LoVo (cell line): ENCODE data around the gene FPGS.
A peak's percentile ranks its signal among the peaks of the same experiment; 100 is the strongest.

Experiments used
- DNase-seq: peaks from one replicate; pipeline ENCODE4 v3.0.0-alpha.2; 2016; ENCODE audit warnings: low spot score

The FPGS gene

DNA sequence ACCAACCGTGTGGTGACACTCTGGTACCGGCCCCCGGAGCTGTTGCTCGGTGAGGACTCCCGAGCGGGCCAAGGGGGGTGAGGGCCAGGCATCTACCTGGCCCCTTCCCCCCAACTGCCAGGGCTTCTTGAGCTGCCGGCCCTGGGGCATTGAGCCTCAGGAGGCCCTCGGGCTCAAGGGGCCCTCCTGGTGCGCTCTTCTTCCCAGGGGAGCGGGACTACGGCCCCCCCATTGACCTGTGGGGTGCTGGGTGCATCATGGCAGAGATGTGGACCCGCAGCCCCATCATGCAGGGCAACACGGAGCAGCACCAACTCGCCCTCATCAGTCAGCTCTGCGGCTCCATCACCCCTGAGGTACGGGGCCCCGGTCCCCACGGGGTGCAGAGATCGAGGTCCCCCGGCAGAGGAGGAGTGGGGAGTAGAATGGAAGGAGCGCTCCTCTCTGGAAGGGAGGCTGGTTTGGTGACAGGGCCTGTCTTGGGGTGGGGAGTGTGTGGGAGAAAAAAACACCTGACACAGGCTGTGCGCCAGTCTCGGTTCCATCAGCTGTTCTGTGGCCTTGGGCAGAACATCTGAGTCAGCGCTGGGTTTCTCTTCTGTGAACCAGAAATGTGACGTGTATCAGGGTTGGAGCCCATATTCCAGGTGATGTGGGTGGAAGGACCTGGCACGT lies 14.2 kb upstream of the FPGS start:
- DNase-seq = no peak

DNA sequence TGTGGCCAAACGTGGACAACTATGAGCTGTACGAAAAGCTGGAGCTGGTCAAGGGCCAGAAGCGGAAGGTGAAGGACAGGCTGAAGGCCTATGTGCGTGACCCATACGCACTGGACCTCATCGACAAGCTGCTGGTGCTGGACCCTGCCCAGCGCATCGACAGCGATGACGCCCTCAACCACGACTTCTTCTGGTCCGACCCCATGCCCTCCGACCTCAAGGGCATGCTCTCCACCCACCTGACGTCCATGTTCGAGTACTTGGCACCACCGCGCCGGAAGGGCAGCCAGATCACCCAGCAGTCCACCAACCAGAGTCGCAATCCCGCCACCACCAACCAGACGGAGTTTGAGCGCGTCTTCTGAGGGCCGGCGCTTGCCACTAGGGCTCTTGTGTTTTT lies 13.5 kb upstream of the FPGS start:
- DNase-seq = no peak

DNA sequence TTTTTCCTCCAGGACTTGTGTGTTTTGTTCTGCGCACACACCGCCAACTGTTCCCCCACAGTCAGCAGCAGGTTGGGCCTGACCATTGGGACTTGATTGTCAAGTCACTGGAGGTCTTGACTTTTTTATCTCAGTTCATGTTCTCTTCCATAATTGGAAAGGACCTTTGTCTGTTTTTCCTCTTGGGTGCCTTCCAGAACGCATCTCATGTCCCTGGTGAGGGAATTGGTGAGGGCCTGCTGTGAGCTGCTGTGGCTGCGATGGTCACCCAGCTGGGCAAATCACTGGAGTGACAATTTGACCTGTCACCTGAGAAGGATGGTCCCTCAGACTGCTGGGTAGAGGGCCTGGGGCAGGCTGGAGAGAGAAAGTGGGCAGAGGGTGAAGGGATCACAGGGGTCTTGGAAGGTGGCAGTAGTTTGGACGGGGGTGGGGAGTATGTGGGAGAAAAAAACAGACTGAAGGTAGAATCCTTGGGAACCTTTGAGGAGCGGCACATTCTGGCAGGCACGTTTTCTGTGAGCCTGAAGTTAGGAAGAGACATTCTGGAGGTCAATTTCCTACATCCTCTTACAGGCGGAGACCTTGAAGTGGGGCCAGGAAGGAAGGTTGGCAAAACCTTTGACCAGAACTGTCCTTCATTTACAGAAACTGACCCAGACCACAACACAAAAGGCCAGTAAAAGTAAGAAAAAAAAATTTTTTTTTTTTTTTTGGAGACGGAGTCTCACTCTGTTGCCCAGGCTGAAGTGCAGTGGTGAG lies 12.4 kb upstream of the FPGS start:
- no peak for DNase-seq

DNA sequence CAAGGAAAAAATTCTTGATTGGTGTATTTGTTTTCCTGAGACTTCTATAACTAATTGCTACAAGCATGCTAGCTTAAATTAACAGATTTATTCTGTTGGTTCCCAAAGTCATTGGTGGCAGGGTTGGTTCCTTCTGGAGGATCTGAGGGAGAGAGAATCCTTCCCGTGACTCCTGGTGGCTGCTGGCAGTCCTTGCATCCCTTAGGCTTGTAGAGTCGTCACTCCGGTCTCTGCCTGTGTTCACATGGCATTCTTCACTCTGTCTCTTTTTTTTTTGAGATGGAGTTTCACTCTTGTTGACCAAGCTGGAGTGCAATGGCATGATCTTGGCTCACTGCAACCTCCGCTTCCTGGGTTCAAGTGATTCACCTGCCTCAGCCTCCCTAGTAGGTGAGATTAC lies 11.6 kb upstream of the FPGS start:
- DNase-seq = no peak

DNA sequence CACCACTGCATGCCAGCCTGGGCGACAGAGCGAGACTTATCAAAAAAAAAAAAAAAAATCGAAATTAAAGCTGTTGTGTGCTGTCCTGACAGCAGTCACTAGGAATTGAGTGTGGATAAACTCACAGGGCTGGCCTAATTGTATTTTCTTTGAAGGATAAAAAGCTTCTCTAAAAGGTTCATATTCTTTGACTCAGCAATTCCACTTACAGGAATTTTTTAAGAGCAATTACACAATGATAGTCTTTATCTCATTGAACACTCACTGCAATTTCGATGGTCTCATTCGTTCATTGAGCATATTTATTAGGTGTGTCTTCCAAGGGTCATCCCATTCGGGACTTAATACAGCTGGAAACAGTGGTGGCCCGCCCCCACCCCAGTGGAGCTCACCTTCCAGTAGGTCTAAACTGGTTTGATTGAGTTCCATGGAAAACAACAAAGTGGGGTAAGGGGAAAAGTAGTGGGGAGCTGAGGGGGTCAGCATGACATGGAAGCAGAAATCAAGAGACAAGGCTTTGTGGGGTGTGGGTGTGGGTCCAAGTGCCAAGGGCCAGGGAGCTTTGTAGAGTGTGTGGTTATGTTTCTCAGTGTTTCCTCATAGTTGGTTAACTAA lies 10.2 kb upstream of the FPGS start:
- no peak for DNase-seq

DNA sequence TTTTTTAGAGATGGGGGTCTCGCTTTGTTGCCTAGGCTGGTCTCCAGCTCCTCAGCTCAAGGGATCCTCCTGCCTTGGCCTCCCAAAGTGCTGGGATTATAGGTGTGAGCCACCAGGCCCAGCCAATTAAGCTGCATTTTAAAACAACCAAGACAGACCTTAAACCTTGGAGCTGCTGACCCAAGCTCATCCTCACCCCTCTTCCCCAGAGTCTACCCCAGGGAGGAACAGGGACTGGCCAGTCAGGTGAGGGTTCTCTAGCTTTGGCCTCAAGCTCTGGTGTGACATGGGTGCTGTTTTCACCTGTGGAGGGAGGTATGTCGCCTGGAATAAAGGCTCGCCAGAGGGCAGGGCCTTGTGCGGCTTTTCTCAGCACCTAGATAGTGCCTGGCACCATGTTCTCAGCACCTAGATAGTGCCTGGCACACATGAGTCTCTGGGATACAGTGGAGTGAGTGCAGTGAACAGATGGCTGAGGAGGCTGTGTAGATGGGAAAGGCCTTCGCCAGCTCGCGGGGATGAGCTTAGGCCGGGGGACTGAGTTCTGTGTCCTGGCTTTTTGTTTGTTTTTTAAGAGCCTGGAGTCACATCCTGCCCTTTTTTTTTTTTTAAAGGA lies 9.5 kb upstream of the FPGS start:
- DNase-seq = no peak

DNA sequence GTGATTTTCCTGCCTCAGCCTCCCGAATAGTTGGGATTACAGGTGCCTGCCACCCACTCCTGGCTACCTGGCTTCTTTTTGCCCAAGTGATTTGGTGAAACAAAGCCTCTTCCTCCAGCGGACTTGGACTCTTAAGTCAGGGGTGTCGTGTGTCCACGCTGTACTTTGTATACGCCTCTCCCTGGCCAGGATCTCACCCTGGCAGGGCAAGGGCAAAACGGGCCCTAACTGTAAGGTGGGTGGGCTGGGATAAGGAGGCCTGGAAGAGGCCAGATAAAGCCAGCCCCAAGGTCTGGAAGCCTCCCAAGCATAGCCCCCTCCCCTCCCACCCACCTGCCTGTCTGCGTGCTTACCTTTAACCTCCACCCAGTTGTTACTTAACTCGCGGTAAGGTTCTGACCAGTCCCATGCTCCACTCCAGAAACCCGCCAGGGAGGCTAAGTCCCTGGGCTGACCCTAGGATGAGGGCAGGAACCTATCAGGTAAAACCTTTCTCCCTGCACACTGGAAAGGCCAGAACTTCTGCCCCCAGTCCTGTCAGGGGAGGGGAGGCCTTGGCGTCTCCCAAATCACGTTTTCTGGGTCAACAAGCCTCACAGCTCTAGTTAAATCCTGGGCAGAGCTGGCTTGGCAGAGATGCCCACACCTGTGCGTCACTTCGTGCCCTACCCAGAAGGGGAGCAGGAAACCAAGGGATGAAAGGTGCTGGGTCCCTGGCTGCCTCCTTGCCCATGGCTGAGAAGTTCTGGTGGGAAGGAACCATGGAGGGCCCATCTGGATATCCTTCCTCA lies 8.5 kb upstream of the FPGS start:
- DNase-seq = no peak

DNA sequence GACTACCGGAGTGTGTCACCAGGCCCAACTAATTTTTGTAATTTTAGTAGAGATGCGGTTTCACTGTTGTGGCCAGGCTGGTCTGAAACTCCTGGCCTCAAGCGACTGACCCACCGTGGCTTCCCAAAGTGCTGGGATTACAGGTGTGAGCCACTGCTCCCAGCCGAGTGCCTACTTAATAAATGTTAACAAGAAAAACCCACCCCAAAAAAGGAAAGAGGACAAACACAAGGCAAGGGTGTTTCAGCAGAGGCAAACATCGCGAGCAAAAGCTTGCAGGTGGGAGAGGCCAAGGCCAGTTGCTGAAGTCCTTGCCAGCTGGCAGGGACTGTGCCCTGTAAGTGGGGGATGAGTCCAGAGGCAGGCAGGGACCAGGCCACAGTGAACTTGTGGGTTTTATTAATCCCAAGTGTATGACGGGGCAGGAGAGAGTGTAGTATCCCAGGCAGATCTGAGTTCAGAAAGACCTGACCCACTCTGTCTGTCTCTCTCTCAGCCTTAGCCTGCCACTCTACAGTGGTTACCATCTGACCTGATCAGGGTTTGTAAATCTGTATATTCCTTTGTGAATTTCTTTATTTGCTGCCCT lies 6.4 kb upstream of the FPGS start:
- no peak for DNase-seq

DNA sequence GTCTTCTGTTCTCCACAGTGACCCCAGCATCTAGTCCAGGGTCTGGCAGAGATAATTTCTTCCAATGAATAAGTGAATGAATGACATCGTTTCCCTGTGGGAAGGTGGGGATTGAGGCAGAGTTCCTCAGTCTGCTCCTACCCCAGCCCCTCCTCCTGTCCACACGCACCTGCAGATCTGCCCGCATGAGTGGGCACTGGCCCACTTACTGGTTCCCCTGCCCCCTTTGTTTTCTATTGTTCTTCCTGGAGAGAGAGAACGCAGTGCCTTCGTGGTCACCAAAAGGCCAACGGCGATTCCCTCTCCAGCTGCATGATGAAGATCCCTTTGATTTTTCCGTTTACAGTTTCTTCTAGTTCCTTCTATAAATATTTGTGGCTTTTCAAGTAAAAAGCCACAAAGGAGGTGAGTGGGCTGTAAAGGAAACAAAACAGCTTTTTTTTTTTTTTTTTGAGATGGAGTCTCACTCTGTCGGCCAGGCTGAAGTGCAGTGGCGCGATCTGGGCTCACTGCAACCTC lies 5.8 kb upstream of the FPGS start:
- DNase-seq = no peak

DNA sequence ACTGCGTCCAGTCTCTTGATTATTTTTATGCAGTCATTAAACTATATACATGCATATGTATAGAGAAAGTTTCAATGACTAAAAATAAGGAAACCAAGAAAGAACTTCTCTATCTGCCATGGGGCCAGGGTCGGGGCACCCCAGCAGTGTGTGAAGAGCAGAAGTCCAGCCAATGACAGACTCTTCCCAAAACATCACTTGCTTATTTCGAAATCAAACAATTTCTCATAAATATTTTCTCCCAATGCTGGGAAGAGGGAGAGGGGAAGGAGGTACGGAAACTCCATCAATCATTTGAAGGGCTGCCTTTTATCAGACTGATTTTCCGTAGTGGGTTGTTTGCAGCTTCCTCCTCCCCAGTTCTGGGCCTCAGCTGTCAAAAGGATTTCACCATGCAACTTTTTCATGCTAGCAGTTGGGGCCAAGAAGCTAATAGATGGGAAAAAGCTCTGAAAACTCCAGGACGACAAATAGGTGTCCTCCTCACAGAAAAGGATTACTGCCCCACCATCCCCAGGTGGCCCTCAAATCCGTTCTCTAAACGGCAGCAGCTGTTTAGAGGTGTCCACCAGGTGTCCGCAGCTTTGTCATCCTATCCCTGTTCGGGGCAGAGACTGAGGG lies 617 bp upstream of the FPGS start:
- peak; percentile 18 for DNase-seq

DNA sequence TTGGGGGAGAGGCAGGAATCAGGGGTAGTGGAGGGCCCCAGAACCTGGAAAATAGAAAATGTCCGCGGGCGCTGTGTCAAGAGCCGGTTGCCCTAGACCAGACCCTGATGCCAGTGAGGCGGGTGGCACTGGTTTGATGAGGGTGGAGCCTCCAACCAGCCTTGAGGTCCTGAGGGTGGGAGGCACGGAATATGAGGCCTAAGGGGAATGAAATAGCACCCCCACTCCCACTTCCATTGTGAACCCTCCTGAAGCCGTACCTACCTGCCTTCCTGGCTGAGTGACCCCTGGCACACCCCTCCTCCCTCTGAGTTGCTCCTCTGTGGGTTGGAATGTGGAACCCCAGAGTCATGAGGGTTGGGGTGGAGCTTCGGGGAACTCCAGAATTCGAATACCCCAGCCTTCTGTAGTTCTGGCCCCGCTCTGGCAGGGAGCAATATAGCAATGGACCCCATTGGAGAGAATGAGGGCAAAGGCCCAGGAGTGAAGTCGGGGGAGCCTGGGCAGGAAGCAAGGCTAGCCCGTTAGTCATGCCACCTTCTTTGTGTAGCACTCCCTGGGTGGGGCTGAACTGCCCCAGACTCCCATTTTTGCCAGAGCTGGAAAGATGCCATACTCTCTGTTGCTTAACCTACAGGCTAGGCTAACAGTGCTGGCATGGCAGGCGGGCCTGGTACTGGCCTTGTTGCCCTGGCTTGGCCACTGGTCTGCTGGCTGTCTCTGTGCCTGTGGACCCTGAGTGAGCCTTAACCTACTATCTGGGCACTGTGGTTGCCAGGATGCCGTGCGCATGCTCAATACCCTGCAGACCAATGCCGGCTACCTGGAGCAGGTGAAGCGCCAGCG lies 1.0 kb downstream of the FPGS start:
- peak; percentile 81 for DNase-seq

DNA sequence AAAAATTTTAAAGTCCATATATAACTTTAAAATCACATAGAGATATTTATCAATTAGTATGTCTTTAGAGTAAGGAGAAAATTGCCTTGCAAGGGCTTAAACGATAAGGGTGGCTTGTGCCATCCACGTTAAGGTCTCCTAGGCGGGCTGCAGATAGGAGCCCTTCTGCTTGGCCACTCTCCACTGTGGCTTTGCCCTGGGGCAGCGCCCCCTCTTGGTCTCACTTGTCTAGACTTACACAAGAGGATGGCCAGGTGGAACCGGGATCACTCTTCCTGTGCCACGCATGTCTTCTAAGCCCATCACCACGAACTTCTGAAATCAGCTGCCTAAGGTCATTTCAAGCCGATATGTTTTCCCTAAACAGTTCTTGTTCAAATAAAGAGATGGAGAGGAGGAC lies 2.9 kb downstream of the FPGS start:
- DNase-seq = no peak

DNA sequence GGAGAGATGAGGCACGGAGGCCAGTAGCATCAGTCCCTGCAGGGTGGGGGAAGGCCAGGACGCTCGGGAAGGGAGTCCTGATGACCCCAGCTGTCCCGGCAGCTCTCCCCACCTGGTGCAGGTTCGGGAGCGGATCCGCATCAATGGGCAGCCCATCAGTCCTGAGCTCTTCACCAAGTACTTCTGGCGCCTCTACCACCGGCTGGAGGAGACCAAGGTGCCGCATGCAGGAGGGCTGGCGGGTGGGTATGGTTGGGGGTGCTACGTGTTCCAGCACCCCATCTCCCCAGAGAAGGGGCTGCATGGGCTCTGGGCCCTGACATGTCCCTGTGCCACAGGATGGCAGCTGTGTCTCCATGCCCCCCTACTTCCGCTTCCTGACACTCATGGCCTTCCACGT lies 4.2 kb downstream of the FPGS start:
- no peak for DNase-seq

DNA sequence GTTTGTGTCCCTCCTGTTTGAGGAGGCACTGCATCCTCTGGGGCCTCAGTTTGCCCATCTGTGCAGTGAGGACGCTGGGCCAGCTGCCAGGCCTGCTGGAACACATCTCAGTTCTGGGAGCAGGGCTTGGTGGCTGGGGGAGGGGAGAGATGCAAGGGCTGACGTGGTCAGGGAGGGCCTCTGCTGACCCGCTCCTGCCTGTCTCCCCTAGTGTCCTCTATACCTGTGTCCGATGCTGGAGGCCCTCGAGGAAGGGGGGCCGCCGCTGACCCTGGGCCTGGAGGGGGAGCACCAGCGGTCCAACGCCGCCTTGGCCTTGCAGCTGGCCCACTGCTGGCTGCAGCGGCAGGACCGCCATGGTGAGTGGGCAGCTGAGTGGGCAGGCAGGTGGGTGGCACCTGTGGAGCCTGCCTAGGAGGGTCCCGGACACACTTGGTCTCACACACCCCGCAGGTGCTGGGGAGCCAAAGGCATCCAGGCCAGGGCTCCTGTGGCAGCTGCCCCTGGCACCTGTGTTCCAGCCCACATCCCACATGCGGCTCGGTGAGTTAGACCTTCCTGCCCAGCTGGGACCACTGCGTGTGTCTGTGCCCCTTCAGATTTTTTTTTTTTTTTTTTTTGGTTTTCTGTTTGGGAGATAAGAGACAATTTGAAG lies 5.8 kb downstream of the FPGS start:
- no peak for DNase-seq

DNA sequence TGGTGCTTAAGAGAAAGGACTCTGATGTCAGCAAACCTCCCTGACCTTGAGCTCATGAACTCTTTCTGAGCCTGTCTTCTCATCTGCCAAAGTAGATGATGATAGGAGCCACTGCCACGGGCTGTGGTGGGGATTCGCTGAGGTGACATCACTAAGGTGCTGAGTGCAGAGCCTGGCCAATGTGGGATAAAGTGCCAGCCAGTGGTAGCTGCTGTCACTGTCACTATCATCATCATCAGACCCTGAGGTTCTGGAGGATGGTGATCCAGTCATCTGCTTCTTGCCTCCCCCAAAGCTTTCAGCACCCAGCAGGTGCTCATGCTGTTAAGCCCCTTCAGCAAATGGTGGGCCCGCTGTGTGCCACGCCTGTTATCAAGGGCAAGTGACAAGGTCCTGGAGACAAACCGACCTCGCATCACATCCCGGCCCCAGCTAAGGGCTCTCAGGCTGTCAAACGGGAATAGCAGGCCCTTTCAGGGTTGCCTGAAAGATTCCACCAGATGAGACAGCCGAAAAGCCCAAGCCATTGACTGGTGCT lies 6.4 kb downstream of the FPGS start:
- DNase-seq = no peak

DNA sequence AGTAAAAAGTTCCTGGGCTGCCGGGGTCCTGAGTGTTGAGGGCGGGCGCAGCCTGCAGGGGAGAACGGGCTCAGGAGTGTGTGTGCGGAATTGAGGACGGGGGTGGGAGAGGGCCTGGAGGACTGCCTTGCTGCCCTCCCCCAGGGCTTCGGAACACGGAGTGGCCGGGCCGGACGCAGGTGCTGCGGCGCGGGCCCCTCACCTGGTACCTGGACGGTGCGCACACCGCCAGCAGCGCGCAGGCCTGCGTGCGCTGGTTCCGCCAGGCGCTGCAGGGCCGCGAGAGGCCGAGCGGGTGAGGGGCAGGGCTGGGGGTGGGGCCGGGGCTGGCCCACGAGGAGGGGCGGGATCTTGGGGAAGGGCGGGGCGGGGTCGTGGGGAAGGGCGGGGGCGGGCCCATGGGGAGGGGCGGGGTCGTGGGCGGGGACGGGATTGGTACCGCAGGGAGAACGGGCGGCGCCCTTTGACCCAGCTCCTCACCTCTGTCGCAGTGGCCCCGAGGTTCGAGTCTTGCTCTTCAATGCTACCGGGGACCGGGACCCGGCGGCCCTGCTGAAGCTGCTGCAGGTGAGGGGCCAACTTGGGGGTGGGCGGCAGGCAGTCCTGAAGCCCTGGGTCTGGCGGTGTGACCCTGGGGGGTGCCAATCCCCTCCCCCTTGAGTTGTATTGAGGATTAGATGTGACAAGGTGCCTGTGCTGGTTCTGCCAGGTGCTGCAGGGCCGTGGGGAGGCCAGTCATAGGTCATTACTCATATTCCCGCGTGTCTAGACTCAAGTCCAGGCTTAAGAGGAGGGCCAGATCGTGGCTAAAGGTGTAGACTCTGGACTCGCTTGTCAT lies 7.1 kb downstream of the FPGS start:
- DNase-seq = no peak

DNA sequence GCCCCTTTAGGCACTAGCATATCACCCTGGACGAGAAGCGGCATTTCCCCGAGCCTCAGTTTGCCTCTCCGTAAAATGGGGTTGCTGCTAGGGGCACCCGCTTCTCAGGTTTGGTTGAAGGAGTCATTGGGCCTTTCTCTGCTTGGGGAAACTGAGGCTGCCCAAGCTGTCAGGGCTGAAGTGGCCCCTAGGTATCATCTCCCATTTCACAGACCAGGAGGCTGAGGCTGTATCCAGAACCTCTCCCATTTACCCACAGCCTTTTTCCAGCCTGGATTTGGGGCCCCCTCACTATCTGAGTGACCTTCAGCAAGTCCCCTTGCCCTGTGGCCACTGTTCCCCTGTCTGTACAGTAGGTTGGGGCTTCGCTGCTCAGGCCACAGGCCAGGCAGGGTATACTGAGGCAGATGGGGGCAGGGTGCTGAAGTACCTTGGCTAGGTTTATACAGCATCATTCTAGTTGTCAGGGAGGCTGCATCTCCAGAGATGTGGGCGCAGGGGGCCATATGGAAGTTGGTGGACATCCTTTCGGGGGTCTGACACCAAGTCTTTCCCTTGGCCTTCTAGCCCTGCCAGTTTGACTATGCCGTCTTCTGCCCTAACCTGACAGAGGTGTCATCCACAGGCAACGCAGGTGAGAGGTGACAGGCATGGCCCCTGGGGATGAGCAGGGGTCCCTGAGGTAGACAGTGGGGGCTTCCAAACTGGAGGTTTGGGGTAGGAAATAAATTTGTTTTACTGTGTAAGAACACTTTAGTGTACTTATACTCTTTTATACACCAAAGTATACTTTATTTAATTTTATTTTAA lies 7.9 kb downstream of the FPGS start:
- no peak for DNase-seq

DNA sequence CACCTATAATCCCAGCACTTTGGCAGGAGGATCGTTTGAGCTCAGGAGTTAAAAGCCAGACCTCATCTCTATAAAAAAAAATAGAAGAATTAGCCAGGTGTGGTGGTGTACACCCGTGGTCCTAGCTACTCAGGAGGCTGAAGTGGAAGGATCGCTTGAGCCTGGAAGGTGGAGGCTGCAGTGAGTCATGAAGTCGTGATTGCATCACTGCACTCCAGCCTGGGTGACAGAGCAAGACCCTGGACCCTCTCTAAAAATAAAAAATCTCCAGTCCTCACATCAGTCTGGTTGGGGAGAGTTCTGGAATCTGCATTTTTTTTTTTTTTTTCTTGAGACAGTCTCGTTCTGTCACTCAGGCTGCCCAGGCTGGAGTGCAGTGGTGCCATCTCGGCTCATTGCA lies 9.3 kb downstream of the FPGS start:
- no peak for DNase-seq
